Measurements from ENCODE around the gene SLC44A1.

Gene SLC44A1

GRCh38 chr9:105399117-105399516 lies 154.7 kb downstream of the SLC44A1 start:
- DNase-seq: no peak

- no peak for DNase-seq
Observed at GRCh38 chr9:105401651-105402050, 157.2 kb downstream of the SLC44A1 start.

GRCh38 chr9:105403552-105404248 lies 159.2 kb downstream of the SLC44A1 start:
- DNase-seq: no peak

GRCh38 chr9:105405514-105406131 lies 161.2 kb downstream of the SLC44A1 start:
- DNase-seq: peak; percentile 59

GRCh38 chr9:105406369-105406768 lies 161.9 kb downstream of the SLC44A1 start:
- DNase-seq: no peak

- no peak for DNase-seq
Observed at GRCh38 chr9:105413525-105413924, 169.1 kb downstream of the SLC44A1 start.

GRCh38 chr9:105414947-105415661 lies 170.7 kb downstream of the SLC44A1 start:
- DNase-seq: peak; percentile 80

- DNase-seq: no peak
Observed at GRCh38 chr9:105415662-105415980, 171.2 kb downstream of the SLC44A1 start.

GRCh38 chr9:105416840-105417239 lies 172.4 kb downstream of the SLC44A1 start:
- DNase-seq: no peak

- no peak for DNase-seq
Observed at GRCh38 chr9:105418588-105419500, 174.4 kb downstream of the SLC44A1 start.

- no peak for DNase-seq
Observed at GRCh38 chr9:105419816-105420597, 175.6 kb downstream of the SLC44A1 start.

GRCh38 chr9:105421154-105421553 lies 176.7 kb downstream of the SLC44A1 start:
- no peak for DNase-seq

- DNase-seq: no peak
Observed at GRCh38 chr9:105421864-105422263, 177.4 kb downstream of the SLC44A1 start.

- DNase-seq: no peak
Observed at GRCh38 chr9:105425816-105426433, 181.5 kb downstream of the SLC44A1 start.

- no peak for DNase-seq
Observed at GRCh38 chr9:105426657-105427056, 182.2 kb downstream of the SLC44A1 start.

GRCh38 chr9:105431424-105432246 lies 187.2 kb downstream of the SLC44A1 start:
- no peak for DNase-seq

- no peak for DNase-seq
Observed at GRCh38 chr9:105432247-105432842, 187.9 kb downstream of the SLC44A1 start.

- no peak for DNase-seq
Observed at GRCh38 chr9:105435453-105435852, 191.0 kb downstream of the SLC44A1 start.

- DNase-seq: no peak
Observed at GRCh38 chr9:105436783-105437182, 192.3 kb downstream of the SLC44A1 start.

GRCh38 chr9:105437704-105438103 lies 193.3 kb downstream of the SLC44A1 start:
- no peak for DNase-seq
